Forelimb muscle (tissue), 1 donor: ENCODE measurements around the gene MYO6. TPM values are rescaled to one million over a fixed set of nuclear protein-coding genes. Genes with fewer than 3 reads are reported as not detected.

Experiments used
- DNase-seq: peaks from one replicate; pipeline ENCODE4 v3.0.0-alpha.2; 2013; ENCODE audit warnings: low read depth
- polyA plus RNA-seq: library from polyadenylated mRNA; unstranded; fragments of 120-200 nt; gene quantifications from one replicate; pipeline ENCODE4 v1.2.1, GENCODE V29; 2013; ENCODE audit not compliant: insufficient read length

The MYO6 gene
- polyA plus RNA-seq, 1 donor: 5.8 TPM

DNA sequence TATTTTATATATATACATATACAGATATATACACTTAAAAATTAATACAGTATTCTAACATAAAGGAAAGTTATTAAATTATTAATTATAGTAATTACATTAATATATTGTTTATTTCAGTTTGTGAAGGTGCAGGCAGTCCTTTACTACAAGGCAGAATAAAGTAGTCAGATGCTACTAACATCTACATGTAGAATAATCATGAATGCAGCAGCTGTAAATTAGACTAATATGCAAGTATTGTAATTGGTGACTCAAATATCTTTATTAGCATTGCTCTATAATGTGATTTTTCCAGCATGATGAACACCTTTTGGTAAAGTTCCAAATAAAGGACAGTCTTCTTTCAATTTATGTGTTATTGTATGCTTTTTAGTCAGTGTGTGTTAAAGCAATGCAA lies 17.3 kb downstream of the MYO6 start:
- DNase-seq: no peak

DNA sequence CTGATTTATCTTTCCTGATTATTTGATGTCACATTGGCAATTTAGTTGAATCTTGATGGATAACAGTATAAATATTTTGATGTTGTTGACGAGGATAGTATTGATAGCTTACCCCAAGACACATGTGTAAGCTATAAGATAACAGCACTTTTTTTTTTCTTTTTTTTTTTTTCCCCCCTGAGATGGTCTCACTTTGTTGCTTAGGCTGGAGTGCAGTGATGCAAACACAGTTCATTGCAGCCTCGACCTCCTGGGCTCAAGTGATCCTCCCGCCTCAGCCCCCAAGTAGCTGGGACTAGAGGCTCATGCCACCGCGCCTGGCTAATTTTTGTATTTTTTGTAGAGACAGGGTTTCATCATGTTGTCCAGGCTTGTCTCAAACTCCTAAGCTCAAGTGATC lies 21.8 kb downstream of the MYO6 start:
- no peak for DNase-seq

DNA sequence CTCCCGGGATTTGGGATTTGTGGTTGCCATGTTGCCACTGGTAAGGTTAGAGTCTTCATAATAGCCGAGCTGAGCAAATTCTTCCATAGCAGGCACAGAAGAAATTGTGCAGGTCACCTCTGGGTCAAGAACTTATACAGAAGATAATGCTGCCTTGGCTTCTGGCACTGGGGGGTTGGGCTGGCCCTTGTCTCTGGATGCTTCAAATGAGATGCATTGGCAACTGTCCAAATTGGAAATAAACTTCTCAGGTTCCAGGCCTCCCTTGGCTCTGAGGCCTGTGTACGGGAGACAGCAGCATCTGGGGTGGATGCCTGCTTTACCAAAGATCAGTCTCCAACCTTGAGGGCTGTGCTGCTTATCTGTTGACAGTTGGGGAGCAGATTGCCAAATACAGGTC lies 26.2 kb downstream of the MYO6 start:
- no peak for DNase-seq

DNA sequence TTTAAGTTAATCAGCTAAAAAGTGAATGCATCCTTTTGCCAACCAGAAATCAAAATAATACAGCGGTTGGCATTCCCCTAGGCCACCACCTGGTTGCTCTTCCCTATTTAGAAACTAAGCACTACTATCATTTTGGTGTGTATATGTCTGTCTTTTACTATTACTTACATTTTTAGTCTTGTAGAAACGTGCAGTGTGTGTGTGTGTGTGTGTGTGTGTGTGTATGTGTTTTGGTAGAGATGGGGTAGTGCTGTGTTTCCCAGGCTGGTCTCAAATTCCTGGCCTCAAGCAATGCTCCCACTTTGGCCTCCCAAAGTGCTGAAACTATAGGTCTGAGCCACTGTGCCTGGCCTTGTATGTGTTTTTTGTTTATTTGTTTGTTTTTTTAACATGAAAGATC lies 27.4 kb downstream of the MYO6 start:
- no peak for DNase-seq

DNA sequence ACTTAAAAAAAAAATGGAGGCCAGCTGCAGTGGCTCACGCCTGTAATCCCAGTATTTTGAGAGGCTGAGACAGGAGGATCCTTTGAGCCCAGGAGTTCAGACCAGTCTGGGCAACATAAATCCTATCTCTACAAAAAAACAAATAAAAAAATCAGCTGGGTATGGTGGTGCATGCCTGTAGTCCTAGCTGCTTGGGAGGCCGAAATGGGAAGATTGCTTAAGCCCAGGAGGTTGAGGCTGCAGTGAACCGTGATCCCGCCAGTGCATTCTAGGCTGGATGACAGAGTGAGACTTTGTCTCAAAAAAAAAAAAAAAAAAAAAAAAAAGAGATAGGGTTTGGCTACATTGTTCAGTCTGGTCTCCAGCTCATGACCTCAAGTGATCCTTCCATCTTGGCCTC lies 29.7 kb downstream of the MYO6 start:
- no peak for DNase-seq

DNA sequence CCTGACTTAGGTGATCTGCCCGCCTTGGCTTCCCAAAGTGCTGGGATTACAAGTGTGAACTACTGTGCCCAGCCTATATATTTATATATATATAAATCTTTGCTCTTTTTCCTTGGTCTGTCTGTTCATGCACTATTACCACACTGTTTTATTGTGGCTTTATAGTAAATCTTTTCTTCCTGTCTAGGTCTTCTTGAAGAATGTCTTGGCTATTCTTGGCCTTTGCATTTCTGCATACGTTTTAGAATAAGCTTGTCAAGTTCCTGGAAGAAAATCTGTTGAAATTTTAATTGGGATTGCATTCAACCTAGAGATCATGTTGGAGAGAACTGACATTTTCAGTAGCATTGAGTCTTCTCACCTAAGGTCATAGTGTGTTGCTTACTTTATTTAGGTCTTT lies 37.1 kb downstream of the MYO6 start:
- no peak for DNase-seq

DNA sequence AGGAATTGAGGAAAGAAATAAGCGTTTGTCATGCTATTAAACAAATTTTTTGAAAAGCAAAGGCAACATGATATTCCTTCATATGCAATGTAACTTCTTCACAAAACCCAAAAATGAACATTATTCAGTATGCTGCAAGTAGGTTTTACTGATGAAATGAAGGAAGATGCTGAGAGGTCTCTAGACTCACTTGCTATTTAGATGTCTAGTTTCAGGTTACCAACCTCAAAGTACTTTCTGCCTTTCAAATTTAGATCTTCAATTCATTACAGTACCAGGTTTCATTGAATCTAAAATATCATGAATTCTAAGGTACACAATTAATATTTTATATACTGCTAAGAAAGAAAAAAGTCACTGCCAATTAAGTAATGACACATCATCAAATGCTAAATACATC lies 39.9 kb downstream of the MYO6 start:
- DNase-seq: no peak

DNA sequence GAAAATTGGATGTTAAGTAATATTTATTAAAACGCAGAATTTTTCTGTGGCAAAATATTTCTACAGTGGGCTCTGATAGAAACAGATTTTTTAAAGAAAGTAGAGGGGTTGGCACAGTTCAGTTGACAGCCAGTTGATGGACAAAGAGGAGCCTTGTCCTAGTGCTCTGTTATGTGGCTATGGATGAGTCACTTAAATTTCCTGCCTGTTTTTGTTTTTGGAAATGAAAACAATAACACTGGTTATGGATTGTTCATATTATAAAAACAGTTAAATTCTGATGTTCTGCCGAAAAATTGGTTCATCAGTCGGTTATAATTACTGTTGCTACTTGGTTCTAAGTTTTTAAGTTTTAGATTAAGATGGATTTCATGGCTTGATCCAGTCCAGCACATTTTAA lies 42.8 kb downstream of the MYO6 start:
- no peak for DNase-seq

DNA sequence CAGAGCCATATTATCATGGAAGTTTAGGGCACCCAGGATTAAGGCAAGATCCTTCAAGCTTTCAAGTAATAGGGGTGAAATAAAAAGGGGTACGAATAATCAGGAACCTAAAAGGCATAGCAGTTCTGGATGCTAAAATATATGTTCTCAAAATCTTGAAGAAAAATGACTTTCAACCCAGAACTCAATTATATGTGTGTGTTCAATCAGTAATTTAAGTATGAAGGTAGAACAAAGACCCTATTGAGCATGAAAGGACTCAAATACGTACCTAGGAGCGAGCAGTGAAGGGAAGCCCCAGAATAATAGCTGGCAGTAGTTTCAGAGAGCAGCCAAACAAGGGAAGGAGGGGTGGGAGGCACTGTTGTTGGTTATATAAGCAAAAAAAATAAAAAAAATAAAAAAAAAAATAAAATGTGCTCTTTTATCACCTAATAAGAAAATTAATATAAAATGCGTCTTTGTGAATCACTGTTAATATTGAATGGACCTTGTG lies 45.4 kb downstream of the MYO6 start:
- DNase-seq: no peak

DNA sequence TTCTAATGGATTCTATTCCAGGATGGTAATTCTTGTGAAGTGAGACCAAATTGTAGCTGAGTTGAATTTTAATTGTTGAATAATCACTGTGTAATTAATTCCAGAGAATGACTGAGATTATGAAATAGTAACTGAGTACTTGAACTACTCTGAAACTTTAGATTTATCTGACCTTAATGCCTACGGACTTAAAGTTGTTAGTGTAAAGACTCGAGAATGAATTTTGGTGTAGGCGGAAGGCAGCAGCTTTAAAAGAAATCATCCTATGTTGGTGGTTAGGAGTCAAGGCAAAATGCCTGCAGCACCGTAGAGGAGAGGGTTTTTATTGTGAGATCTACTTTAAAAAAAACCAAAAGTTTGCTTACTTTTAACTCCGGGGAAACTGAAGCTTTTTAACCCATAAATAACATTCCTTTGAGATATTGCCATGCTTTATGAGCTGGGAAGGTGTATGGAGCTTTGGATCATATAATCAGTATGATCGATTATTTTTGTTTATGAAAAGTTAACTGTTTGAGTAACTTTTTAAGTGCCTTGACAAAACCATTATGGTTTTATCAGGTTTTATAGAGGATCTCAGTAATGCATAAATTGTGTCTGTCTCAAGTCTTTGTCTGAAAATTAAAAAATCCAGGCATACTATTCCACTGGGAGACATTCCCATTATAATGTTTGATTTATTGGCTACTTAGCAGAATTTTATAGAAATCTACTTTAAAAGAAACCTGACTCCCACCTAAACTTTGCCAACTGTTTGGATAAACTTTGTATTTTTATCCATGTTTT lies 46.1 kb downstream of the MYO6 start:
- no peak for DNase-seq

DNA sequence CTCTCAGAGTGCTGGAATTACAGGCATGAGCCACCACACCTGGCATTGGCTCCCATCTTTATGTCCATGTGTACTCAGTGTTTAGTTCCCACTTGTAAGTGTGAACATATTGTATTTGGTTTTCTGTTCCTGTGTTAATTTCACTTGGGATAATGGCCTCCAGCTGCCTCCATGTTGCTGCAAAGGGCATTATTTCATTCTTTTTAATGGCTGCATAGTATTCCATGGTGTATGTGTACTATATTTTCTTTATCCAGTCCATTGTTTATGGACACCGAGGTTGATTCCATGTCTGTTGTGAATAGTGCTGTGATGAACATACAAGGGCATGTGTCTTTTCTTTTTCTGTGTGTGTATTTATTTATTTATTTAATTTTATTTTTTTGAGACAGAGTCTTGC lies 47.7 kb downstream of the MYO6 start:
- no peak for DNase-seq

DNA sequence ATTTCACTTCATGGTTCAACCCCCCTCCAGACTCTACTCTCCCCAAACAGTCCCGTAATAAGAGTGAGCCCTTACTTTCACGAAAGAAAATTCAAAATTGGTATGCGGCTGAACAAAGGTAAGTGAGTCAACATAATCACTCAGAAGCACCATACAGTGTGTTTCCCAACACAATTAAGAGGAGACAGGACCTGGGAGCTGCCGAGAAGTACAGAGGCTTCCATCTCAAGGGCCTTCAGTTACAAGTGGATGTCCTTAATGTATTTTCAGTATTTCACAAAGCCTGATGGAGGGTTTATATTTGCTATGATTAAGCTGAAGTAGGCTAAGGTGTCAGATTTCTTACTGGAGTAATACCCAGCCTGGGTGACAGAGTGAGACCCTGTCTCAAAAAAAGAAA lies 51.1 kb downstream of the MYO6 start:
- DNase-seq: no peak

DNA sequence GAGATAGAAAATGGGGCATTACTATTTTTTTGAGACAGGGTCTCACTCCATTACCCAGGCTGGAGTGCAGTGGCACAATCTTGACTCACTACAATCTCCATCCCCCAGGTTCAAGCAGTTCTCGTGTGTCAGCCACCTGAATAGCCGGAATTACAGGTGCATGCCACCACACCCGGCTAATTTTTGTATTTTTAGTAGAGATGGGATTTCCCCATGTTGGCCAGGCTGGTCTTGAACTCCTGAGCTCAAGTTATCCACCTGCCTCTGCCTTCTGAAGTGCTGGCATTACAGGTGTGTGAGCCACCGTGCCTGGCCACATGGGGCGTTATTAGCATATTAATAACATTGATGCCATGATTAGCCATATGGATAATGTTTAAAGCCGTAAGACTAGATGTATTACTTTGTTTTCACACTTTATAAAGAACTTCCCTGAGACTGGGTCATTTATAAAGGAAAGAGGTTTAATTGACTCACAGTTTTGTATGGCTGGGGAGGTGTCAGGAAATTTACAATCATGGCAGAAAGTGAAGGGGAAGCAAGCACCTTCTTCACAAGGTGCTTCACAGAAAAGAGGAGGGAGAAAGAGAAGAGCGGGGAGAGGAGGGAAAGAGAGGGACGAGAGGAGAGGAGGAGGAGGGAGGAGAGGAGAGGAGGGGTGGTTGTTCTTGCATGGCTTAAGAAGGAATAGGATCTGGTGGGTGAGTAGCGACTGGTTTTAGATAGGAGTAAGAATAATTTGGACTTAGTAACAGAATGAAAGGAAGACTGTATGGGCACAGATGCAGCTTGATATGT lies 51.9 kb downstream of the MYO6 start:
- DNase-seq: no peak

DNA sequence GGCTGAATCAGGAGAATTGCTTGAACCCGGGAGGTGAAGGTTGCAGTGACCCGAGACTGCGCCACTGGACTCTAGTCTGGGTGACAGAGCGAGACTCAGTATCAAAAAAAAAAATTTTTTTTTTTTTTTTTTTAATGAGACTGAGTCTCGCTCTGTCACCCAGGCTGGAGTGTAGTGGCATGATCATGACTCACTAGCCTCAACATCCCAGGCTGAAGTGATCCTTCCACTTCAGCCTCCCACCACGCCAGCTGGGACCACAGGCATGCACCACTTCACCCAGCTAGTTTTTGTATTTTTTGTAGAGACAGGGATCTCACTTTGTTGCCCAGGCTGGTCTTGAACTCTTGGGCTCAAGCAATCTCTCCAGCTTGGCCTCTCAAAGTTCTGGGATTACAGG lies 53.3 kb downstream of the MYO6 start:
- DNase-seq: no peak

DNA sequence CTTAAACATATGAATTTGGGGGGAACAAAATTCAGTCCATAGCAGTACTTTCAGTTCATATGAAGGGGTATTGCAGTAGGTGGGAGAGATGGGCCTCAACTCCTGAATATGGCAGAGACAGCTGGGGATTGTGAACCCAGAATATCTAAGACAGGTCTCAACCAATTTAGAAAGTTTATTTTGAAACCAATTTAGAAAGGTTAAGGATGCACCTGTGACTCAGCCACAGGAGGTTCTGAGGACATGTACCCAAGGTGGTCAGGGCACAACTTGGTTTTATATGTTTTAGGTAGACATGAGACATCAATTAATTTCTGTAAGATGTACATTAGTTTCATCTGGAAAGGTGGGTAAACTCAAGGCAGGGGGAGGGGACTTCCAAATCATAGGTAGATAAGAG lies 59.5 kb downstream of the MYO6 start:
- DNase-seq: no peak

DNA sequence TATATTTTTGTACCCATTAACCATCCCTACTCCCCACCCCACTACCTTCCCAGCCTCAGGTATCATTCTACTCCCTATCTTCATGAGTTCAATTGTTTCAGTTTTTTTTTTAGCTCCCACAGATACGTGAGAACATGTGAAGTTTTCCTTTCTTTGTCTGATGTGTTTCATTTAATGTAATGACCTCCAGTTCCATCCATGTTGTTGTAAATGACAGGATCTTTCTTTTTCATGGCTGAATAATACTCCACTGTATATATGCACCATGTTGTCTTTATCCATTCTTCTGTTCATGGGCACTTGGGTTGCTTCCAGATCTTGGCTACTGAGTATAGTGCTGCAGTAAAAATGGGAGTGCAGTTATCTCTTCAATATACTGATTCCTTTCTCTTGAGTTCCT lies 63.5 kb downstream of the MYO6 start:
- no peak for DNase-seq

DNA sequence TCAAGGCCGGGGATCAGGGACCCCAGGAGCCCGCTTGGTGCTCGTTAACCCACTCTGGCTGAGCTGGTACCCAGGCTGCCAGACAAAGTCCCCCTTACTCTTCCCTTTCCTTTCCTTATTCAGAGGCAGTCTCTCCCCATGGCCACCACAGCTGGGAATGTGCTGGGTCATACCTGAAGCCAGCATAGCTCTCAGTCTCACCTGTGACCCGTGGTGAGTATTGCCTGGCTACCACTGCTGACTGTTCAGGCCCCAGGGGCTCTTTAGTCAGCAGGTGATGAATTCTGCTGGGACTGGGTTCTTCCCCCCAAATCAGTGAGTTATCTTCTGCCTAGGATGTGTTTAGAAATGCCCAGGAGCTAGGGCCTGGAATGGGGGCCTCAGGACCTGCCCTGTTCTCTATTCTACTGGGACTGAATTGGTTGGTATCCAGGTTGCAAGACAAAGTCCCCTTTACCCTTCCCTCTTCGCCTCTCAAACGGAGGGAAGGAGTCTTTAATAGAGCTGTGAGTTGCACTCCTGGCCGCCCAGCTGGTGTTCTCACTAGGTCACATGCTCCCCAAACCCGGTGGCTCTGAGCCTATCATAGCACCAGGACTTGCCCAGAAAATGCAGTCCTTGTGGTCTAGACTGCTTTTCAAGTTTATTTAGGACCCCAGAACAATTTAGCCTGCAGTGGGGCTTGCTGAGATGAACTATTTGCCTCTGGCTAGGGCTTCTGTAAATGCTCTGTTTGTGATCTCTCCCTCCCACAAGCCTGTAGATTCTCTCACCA lies 64.6 kb downstream of the MYO6 start:
- no peak for DNase-seq

DNA sequence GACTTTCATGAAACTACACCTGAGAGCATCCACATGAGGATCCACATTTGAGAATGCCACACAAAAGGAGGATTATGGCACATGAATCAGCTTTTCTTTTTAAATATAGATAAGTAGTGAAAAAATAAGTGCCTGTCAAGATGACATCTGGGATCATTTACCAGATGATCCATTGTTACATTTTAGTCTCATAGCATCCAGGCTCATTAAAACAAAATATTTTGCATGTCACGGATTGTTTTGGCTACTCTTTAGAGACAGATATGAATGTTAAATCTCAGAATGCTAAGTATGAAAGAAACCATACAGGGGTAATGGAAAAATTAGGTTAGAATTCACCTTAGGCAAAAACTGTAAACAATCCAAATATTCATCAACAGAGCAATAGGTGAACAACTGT lies 66.7 kb downstream of the MYO6 start:
- no peak for DNase-seq

DNA sequence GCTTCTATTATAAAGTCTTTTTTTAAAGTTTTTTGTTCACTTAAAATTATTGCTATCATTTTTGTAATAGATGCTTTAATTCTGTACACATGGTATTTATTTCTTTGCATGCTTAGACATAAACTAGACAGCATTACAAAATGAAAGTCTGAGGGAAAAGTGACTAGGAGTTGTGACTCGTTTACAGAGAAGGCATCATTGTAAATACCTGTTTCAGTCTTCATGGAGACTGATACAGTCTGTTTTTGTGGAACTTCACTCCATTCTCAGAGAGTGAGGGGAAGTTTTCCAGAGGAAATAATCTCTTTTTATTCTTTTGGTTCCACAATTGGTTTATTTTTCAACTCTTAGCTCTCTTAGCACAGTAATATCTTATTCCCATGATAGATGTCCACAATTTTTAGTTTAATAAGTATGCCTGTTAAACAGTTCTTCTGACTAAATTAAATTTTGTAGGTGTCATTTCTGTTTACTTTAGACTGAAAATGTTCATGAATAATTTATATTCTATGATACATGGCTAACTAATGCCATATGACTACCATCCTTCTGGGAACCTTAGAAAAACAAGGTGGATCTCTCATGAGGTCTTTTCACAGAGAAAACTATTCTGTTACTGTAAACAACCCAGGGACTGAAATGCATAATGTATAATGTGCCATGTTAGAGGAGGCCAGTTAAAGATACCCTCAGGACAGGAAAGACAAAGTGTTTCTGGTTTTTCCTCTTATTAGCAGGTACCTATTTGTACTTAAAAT lies 69.2 kb downstream of the MYO6 start:
- DNase-seq: no peak

DNA sequence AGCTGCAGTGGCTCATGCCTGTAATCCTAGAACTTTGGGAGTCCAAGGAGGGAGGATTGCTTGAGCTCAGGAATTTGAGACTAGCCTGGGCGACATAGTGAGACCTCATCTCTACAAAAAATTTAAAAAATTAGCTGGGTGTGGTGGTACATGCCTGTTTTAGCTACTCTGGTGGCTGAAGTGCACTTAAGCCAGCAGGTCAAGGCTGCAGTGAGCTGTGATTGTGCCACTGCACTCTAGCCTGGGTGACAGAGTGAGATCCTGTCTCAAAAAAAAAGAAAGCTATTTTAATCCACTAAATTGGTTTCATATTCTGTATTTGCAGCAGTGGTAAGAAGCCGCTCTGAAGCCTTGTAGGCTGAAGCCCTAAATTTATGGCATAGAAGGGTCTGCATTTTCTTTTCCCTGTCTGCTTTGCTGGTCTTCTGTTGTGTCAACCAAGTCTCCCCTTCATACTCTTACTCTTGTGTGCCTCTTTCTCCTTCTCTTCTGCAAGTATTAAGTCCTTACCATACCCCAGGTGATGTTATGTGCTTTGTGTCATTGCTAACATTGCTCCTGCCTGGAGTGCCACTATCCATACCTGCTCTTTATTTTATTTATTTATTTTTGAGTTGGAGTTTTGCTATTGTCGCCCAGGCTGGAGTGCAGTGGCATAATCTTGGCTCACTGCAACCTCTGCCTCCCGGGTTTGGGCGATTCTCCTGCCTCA lies 70.9 kb downstream of the MYO6 start:
- DNase-seq: no peak

DNA sequence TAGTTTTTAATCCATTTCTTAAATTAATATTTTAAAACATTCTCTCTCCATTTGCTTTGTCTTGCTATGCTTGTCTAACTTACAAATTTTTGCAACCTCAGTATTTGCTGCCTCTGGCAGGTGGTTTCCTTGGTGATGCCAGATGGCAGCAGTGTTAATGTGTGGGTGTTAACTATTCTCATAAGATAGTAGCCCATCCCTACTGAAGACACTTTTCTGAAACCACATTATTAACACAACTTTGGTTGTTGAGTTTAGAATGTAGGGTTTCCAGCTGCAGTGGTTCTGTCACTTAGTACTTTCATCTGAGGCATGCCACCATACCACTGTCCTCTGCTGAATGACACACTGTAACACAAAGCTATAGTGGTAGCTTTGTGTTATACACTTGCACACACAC lies 75.1 kb downstream of the MYO6 start:
- no peak for DNase-seq
